ENCODE measurements around the gene RAB28. TPM values are rescaled to one million over a fixed set of nuclear protein-coding genes. Genes with fewer than 3 reads are reported as not detected.

Gene RAB28
- polyA plus RNA-seq, 1 of the 3 experiments (the other 2 are of a cell fraction) = 10.5 TPM

DNA sequence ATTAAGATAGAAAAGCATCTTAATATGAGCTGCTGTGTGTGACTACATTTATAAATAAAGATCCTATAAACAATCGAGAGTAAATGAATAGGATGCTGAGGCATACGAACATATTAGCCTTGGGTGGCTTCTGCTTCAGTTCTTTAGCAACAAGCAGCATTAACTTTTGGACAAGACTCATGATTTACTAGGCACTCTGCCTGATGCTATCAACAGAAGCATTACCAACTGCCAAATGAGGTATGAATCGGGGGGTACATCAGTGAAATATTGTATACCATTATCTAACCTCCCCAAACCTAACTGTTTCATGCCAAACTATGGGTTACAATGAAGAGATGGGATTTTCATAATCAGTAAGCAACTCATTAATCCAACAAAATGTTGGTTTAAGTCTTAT is 113.1 kb downstream of the RAB28 start:
- H2AFZ ChIP-seq (ENCODE audit: low read depth) = no peak overlapping the region
- TF ChIP-seq MXI1 (IDR thresholded peaks at IDR 0.05; ENCODE audit: low read depth, low read length) (no peak), PBX3 (IDR thresholded peaks at IDR 0.05) (no peak), RFX5 (IDR thresholded peaks at IDR 0.05; ENCODE audit: low read length) (no peak), CHD2 (IDR thresholded peaks at IDR 0.05; ENCODE audit: low read length, partially characterized antibody) (no peak), EP300 (IDR thresholded peaks at IDR 0.05; ENCODE audit: borderline replicate concordance in 1 of 2, low read depth in 1 of 2, low read length in 1 of 2) (no peak), NFIC (IDR thresholded peaks at IDR 0.05; ENCODE audit: borderline replicate concordance) (no peak), TAF1 (IDR thresholded peaks at IDR 0.05; ENCODE audit: borderline replicate concordance, low read depth, low read length) (no peak), FOXM1 (IDR thresholded peaks at IDR 0.05; ENCODE audit: low read depth) (no peak), ELF1 (IDR thresholded peaks at IDR 0.05) (no peak), GABPA (IDR thresholded peaks at IDR 0.05; ENCODE audit: low read depth) (no peak)
- TF ChIP-seq, protein P1, sequence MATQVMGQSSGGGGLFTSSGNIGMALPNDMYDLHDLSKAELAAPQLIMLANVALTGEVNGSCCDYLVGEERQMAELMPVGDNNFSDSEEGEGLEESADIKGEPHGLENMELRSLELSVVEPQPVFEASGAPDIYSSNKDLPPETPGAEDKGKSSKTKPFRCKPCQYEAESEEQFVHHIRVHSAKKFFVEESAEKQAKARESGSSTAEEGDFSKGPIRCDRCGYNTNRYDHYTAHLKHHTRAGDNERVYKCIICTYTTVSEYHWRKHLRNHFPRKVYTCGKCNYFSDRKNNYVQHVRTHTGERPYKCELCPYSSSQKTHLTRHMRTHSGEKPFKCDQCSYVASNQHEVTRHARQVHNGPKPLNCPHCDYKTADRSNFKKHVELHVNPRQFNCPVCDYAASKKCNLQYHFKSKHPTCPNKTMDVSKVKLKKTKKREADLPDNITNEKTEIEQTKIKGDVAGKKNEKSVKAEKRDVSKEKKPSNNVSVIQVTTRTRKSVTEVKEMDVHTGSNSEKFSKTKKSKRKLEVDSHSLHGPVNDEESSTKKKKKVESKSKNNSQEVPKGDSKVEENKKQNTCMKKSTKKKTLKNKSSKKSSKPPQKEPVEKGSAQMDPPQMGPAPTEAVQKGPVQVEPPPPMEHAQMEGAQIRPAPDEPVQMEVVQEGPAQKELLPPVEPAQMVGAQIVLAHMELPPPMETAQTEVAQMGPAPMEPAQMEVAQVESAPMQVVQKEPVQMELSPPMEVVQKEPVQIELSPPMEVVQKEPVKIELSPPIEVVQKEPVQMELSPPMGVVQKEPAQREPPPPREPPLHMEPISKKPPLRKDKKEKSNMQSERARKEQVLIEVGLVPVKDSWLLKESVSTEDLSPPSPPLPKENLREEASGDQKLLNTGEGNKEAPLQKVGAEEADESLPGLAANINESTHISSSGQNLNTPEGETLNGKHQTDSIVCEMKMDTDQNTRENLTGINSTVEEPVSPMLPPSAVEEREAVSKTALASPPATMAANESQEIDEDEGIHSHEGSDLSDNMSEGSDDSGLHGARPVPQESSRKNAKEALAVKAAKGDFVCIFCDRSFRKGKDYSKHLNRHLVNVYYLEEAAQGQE (IDR thresholded peaks at IDR 0.05; ENCODE audit: low read depth, low read length) = no peak
- H3K79me2 ChIP-seq (ENCODE audit: insufficient read depth) = no peaks in the 10 kb centered on the region
- H3K4me3 ChIP-seq (ENCODE audit: low read depth in 2 of 2, low read length in 1 of 2) = no peak overlapping the region
- DNase-seq = no peak
- ChIA-PET CTCF (interaction anchor here (0.6 kb wide), 1 partner anchor 141 kb away, joined by 3 read pairs; no protein-coding TSS in a partner anchor), POLR2A (no interaction called here)
- H3K27ac ChIP-seq (ENCODE audit: low read depth in 2 of 2, low read length in 1 of 2) = no peak overlapping the region
- H3K4me2 ChIP-seq = no peak overlapping the region
- no peaks in the 10 kb centered on the region for H4K20me1 ChIP-seq (ENCODE audit: insufficient read depth)
- H3K9ac ChIP-seq = no peak overlapping the region
- H3K36me3 ChIP-seq (replicated peaks in 1 of 2; ENCODE audit: control insufficient read depth in 1 of 2, insufficient read depth in 2 of 2, low read length in 1 of 2) = peaks cover 0 to 5% of the 10 kb centered on the region in 2 experiments
- no peaks in the 10 kb centered on the region for H3K9me3 ChIP-seq
- no peaks in the 10 kb centered on the region for H3K4me1 ChIP-seq (ENCODE audit: control insufficient read depth in 1 of 2, insufficient read depth in 2 of 2, low read depth in 1 of 2, low read length in 1 of 2)
- 88% methylated on average over 3 of the region's 3 CpGs for WGBS (ENCODE audit: low lambda C conversion rate)
- H3F3A ChIP-seq (replicated peaks; ENCODE audit: insufficient read depth) = no peaks in the 10 kb centered on the region
- H3K27me3 ChIP-seq (ENCODE audit: insufficient read depth) = no peaks in the 10 kb centered on the region
- no peaks in the 10 kb centered on the region for H3K9me2 ChIP-seq

GRCh38 chr4:13368217-13368616 is 115.9 kb downstream of the RAB28 start:
- Histone ChIP-seq H3K36me3 (replicated peaks in 1 of 2; ENCODE audit: control insufficient read depth in 1 of 2, insufficient read depth in 2 of 2, low read length in 1 of 2) (peaks cover 0 to 5% of the 10 kb centered on the region in 2 experiments), H3K27me3 (ENCODE audit: insufficient read depth) (no peaks in the 10 kb centered on the region), H4K20me1 (ENCODE audit: insufficient read depth) (no peaks in the 10 kb centered on the region), H3K27ac (ENCODE audit: low read depth in 2 of 2, low read length in 1 of 2) (no peak overlapping the region), H3K4me3 (ENCODE audit: low read depth in 2 of 2, low read length in 1 of 2) (no peak overlapping the region), H3K4me2 (no peak overlapping the region), H3K9ac (no peak overlapping the region), H3K79me2 (ENCODE audit: insufficient read depth) (no peaks in the 10 kb centered on the region), H2AFZ (ENCODE audit: low read depth) (no peak overlapping the region), H3K4me1 (ENCODE audit: control insufficient read depth in 1 of 2, insufficient read depth in 2 of 2, low read depth in 1 of 2, low read length in 1 of 2) (no peaks in the 10 kb centered on the region), H3K9me3 (no peaks in the 10 kb centered on the region), H3F3A (replicated peaks; ENCODE audit: insufficient read depth) (no peaks in the 10 kb centered on the region), H3K9me2 (no peaks in the 10 kb centered on the region)
- CTCF ChIA-PET = interaction anchor here (1.2 kb wide), 1 partner anchor 10 kb away, joined by 3 read pairs; no protein-coding TSS in a partner anchor
- 95% methylated on average over 2 of the region's 2 CpGs for WGBS (ENCODE audit: low lambda C conversion rate)
- no peak for DNase-seq
- POLR2A ChIA-PET = no interaction called here
- TF ChIP-seq, protein P1 (IDR thresholded peaks at IDR 0.05; ENCODE audit: low read depth, low read length) = no peak
- no peak for TF ChIP-seq ELF1 (IDR thresholded peaks at IDR 0.05)
- TF ChIP-seq PBX3 (IDR thresholded peaks at IDR 0.05) = no peak
- no peak for TF ChIP-seq CHD2 (IDR thresholded peaks at IDR 0.05; ENCODE audit: low read length, partially characterized antibody)
- no peak for TF ChIP-seq SMC3 (IDR thresholded peaks at IDR 0.05; ENCODE audit: low read depth, low read length)
- no peak for TF ChIP-seq RAD21 (IDR thresholded peaks at IDR 0.05; ENCODE audit: low read length)
- no peak for TF ChIP-seq GABPA (IDR thresholded peaks at IDR 0.05; ENCODE audit: low read depth)
- no peak for TF ChIP-seq EZH2phosphoT487 (IDR thresholded peaks at IDR 0.05; ENCODE audit: borderline replicate concordance, low read depth)

All from SK-N-SH (cell line).